ENCODE results near the gene LDLRAD4. TPM values are rescaled to one million over a fixed set of nuclear protein-coding genes. Genes with fewer than 3 reads are reported as not detected.

The LDLRAD4 gene
- total and polyA plus RNA-seq, 2 experiments from 2014 or later, result 0.73 to 1.9 TPM

DNA sequence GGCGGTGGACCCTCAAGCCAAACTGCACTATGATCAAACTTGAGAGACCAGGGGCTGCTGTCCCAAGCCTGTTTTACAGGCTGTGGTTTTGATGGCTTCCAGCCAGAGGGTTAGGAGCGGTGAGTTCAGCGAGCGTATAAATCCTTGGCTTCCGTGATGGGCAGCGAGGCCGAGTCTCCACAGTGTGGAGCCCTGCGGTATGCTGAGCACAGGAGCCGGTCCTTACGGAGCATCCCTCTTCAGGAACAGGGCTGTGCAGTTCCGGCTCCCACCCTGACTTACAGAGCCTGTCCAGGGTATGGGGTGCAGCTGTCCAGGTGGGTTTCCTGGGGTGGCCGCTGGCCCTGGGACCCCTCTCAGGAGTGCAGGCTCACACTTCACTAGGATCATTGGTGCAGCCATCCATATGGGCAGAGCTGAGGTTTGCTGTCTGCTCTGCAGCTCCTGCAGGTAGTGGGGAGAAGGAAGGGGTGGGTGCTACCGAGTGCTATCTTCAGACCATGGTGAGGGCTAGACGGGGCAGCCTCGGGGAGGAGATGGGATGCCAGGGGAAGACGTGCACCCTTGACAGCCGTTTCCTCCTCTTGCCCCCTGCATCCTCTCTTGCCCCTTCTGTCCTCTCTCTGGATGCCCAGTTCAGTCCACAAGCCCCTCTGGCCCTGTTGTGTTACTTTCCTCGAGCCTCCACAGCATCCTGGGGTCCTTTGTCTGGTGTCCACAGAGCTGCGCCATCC is 403.5 kb downstream of the LDLRAD4 start:
- Mint-ChIP-seq H3K9me3 (no peaks in the 10 kb centered on the region; the same call in 2 of the 3 replicates), H3K36me3 (ENCODE audit: low read depth) (no peaks in the 10 kb centered on the region), H3K4me1 (peaks cover 5% of the 10 kb centered on the region; the same call in 1 of the 3 replicates), H3K4me3 (no peak overlapping the region), H3K27ac (no peak overlapping the region), H3K27me3 (ENCODE audit: insufficient read depth, low read depth, poor library complexity) (peaks cover 8% of the 10 kb centered on the region)
- no peaks in the 10 kb centered on the region for H3F3A ChIP-seq (replicated peaks; ENCODE audit: low read depth)
- no peak overlapping the region for H2AFZ ChIP-seq
- no peak overlapping the region for H3K4me3 ChIP-seq
- H3K4me1 ChIP-seq (ENCODE audit: insufficient read depth), result no peaks in the 10 kb centered on the region
- H3K36me3 ChIP-seq (ENCODE audit: insufficient read depth), result no peaks in the 10 kb centered on the region
- no peaks in the 10 kb centered on the region for H3K79me2 ChIP-seq (replicated peaks; ENCODE audit: insufficient read depth)
- H3K27ac ChIP-seq (ENCODE audit: low read depth), result no peak overlapping the region
- no peaks in the 10 kb centered on the region for H4K20me1 ChIP-seq (replicated peaks; ENCODE audit: insufficient read depth)
- H3K27me3 ChIP-seq (ENCODE audit: insufficient read depth), result no peaks in the 10 kb centered on the region
- TF ChIP-seq, protein P1, sequence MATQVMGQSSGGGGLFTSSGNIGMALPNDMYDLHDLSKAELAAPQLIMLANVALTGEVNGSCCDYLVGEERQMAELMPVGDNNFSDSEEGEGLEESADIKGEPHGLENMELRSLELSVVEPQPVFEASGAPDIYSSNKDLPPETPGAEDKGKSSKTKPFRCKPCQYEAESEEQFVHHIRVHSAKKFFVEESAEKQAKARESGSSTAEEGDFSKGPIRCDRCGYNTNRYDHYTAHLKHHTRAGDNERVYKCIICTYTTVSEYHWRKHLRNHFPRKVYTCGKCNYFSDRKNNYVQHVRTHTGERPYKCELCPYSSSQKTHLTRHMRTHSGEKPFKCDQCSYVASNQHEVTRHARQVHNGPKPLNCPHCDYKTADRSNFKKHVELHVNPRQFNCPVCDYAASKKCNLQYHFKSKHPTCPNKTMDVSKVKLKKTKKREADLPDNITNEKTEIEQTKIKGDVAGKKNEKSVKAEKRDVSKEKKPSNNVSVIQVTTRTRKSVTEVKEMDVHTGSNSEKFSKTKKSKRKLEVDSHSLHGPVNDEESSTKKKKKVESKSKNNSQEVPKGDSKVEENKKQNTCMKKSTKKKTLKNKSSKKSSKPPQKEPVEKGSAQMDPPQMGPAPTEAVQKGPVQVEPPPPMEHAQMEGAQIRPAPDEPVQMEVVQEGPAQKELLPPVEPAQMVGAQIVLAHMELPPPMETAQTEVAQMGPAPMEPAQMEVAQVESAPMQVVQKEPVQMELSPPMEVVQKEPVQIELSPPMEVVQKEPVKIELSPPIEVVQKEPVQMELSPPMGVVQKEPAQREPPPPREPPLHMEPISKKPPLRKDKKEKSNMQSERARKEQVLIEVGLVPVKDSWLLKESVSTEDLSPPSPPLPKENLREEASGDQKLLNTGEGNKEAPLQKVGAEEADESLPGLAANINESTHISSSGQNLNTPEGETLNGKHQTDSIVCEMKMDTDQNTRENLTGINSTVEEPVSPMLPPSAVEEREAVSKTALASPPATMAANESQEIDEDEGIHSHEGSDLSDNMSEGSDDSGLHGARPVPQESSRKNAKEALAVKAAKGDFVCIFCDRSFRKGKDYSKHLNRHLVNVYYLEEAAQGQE (IDR thresholded peaks at IDR 0.05; ENCODE audit: unreplicated experiment), result no peak
- TF ChIP-seq NANOG (IDR thresholded peaks at IDR 0.05; ENCODE audit: borderline replicate concordance) (no peak), ZNF114 (CRISPR knock-in tag; IDR thresholded peaks at IDR 0.05) (no peak), POLR2AphosphoS5 (IDR thresholded peaks at IDR 0.05; ENCODE audit: low read depth) (no peak), ZNF331 (CRISPR knock-in tag; IDR thresholded peaks at IDR 0.05; ENCODE audit: low read depth) (no peak), CREB1 (CRISPR knock-in tag; IDR thresholded peaks at IDR 0.05; ENCODE audit: low read depth) (no peak), EZH2phosphoT487 (IDR thresholded peaks at IDR 0.05; ENCODE audit: unreplicated experiment) (no peak), JUNB (IDR thresholded peaks at IDR 0.05; ENCODE audit: unreplicated experiment) (no peak), EZH2 (IDR thresholded peaks at IDR 0.05; ENCODE audit: low read depth, unreplicated experiment) (no peak), STAT1 (IDR thresholded peaks at IDR 0.05; ENCODE audit: unreplicated experiment) (no peak)
- TF ChIP-seq, protein P2, sequence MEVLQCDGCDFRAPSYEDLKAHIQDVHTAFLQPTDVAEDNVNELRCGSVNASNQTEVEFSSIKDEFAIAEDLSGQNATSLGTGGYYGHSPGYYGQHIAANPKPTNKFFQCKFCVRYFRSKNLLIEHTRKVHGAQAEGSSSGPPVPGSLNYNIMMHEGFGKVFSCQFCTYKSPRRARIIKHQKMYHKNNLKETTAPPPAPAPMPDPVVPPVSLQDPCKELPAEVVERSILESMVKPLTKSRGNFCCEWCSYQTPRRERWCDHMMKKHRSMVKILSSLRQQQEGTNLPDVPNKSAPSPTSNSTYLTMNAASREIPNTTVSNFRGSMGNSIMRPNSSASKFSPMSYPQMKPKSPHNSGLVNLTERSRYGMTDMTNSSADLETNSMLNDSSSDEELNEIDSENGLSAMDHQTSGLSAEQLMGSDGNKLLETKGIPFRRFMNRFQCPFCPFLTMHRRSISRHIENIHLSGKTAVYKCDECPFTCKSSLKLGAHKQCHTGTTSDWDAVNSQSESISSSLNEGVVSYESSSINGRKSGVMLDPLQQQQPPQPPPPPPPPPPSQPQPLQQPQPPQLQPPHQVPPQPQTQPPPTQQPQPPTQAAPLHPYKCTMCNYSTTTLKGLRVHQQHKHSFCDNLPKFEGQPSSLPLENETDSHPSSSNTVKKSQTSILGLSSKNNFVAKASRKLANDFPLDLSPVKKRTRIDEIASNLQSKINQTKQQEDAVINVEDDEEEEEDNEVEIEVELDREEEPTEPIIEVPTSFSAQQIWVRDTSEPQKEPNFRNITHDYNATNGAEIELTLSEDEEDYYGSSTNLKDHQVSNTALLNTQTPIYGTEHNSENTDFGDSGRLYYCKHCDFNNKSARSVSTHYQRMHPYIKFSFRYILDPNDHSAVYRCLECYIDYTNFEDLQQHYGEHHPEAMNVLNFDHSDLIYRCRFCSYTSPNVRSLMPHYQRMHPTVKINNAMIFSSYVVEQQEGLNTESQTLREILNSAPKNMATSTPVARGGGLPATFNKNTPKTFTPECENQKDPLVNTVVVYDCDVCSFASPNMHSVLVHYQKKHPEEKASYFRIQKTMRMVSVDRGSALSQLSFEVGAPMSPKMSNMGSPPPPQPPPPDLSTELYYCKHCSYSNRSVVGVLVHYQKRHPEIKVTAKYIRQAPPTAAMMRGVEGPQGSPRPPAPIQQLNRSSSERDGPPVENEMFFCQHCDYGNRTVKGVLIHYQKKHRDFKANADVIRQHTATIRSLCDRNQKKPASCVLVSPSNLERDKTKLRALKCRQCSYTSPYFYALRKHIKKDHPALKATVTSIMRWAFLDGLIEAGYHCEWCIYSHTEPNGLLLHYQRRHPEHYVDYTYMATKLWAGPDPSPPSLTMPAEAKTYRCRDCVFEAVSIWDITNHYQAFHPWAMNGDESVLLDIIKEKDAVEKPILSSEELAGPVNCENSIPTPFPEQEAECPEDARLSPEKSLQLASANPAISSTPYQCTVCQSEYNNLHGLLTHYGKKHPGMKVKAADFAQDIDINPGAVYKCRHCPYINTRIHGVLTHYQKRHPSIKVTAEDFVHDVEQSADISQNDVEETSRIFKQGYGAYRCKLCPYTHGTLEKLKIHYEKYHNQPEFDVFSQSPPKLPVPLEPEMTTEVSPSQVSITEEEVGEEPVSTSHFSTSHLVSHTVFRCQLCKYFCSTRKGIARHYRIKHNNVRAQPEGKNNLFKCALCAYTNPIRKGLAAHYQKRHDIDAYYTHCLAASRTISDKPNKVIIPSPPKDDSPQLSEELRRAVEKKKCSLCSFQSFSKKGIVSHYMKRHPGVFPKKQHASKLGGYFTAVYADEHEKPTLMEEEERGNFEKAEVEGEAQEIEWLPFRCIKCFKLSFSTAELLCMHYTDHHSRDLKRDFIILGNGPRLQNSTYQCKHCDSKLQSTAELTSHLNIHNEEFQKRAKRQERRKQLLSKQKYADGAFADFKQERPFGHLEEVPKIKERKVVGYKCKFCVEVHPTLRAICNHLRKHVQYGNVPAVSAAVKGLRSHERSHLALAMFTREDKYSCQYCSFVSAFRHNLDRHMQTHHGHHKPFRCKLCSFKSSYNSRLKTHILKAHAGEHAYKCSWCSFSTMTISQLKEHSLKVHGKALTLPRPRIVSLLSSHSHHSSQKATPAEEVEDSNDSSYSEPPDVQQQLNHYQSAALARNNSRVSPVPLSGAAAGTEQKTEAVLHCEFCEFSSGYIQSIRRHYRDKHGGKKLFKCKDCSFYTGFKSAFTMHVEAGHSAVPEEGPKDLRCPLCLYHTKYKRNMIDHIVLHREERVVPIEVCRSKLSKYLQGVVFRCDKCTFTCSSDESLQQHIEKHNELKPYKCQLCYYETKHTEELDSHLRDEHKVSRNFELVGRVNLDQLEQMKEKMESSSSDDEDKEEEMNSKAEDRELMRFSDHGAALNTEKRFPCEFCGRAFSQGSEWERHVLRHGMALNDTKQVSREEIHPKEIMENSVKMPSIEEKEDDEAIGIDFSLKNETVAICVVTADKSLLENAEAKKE (CRISPR knock-in tag; IDR thresholded peaks at IDR 0.05), result no peak
- TF ChIP-seq, protein P3, sequence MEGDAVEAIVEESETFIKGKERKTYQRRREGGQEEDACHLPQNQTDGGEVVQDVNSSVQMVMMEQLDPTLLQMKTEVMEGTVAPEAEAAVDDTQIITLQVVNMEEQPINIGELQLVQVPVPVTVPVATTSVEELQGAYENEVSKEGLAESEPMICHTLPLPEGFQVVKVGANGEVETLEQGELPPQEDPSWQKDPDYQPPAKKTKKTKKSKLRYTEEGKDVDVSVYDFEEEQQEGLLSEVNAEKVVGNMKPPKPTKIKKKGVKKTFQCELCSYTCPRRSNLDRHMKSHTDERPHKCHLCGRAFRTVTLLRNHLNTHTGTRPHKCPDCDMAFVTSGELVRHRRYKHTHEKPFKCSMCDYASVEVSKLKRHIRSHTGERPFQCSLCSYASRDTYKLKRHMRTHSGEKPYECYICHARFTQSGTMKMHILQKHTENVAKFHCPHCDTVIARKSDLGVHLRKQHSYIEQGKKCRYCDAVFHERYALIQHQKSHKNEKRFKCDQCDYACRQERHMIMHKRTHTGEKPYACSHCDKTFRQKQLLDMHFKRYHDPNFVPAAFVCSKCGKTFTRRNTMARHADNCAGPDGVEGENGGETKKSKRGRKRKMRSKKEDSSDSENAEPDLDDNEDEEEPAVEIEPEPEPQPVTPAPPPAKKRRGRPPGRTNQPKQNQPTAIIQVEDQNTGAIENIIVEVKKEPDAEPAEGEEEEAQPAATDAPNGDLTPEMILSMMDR (conservative IDR thresholded peaks at IDR 0.05; ENCODE audit: low read depth in 2 of 2), result no peak
- TF ChIP-seq, protein P4, sequence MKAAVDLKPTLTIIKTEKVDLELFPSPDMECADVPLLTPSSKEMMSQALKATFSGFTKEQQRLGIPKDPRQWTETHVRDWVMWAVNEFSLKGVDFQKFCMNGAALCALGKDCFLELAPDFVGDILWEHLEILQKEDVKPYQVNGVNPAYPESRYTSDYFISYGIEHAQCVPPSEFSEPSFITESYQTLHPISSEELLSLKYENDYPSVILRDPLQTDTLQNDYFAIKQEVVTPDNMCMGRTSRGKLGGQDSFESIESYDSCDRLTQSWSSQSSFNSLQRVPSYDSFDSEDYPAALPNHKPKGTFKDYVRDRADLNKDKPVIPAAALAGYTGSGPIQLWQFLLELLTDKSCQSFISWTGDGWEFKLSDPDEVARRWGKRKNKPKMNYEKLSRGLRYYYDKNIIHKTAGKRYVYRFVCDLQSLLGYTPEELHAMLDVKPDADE (IDR thresholded peaks at IDR 0.05), result no peak
- no peak overlapping the region for H3K4me2 ChIP-seq
- H3K9me2 ChIP-seq (ENCODE audit: insufficient read depth), result no peaks in the 10 kb centered on the region
- no peak for DNase-seq (ENCODE audit: low spot score)
- no peak for ATAC-seq

Data from GM23338 (cell line).